Uterus (tissue), 4 donors: ENCODE measurements around the gene MLX. TPM values are rescaled to one million over a fixed set of nuclear protein-coding genes. Genes with fewer than 3 reads are reported as not detected.

Experiments
- DNase-seq, 2 donors: peaks; one replicate each; pipeline ENCODE4 v3.0.0-alpha.2; 2019 to 2020
- H3K27ac ChIP-seq, 2 donors: fragments of 200-600 bp; sonication (generic); 1 replicate in 1 of 2; 2 replicates in 1 of 2; pipeline ENCODE4 v1.5.1; 2016 to 2018
- H3K27me3 ChIP-seq, 2 donors: fragments of 200-600 bp; sonication (generic); one replicate each; pipeline ENCODE4 v1.5.1; 2018 to 2019; ENCODE audit warnings: control low read depth in 1 of 2
- H3K36me3 ChIP-seq, 2 donors: fragments of 200-600 bp; sonication (generic); one replicate each; pipeline ENCODE4 v1.5.1; 2019; ENCODE audit warnings: control low read depth in 1 of 2
- H3K4me1 ChIP-seq, 2 donors: fragments of 200-600 bp; sonication (generic); one replicate each; pipeline ENCODE4 v1.5.1; 2018 to 2019; ENCODE audit warnings: control low read depth in 1 of 2
- H3K4me3 ChIP-seq, 2 donors: fragments of 200-600 bp; sonication (generic); 1 replicate in 1 of 2; 2 replicates in 1 of 2; pipeline ENCODE4 v1.5.1; 2018 to 2019; ENCODE audit warnings: mild to moderate bottlenecking in 1 of 2
- H3K9me3 ChIP-seq, 2 donors: fragments of 200-600 bp; sonication (generic); one replicate each; pipeline ENCODE4 v1.5.1; 2019; ENCODE audit warnings: control low read depth in 1 of 2
- CTCF ChIP-seq, 4 experiments: fragments of 200-600 bp in 2 of 4; fragments of 450-650 bp in 2 of 4; sonication (generic) in 2 of 4; IDR thresholded peaks; one replicate each; pipeline ENCODE4 v1.5.1; 2016 to 2019; ENCODE audit warnings: antibody characterized with exemption in 4 of 4, mild to moderate bottlenecking in 2 of 4, moderate library complexity in 1 of 4
- POLR2A ChIP-seq, 2 donors: fragments of 450-650 bp; IDR thresholded peaks; one replicate each; pipeline ENCODE4 v1.6.1; 2016; ENCODE audit warnings: antibody characterized with exemption in 2 of 2, mild to moderate bottlenecking in 1 of 2, moderate library complexity in 1 of 2
- intact Hi-C: fragments of 100-400 bp; cut with DNase I; formaldehyde crosslinking; loops from one replicate; pipeline ENCODE4 v1.15.1; 2023; ENCODE audit warnings: low total_unique reads
- total RNA-seq, 4 donors: library from RNA; depleted of rRNA in 3 of 4; stranded (reverse); fragments of >200 nt in 3 of 4; gene quantifications; one replicate each; pipeline versions ENCODE4 v1.1.0 to v1.2.4, GENCODE V29; 2014 to 2023
- donor health status: DM: yes; HTN: yes; CAD: no.

Gene MLX
- total RNA-seq, 4 donors from 2014 or later: 6.9 to 50.0 (median 35.1) TPM

GRCh38 chr17:42522263-42522790 is 44.6 kb upstream of the MLX start:
- no peak for TF ChIP-seq CTCF (IDR thresholded peaks at IDR 0.05)
- TF ChIP-seq POLR2A (IDR thresholded peaks at IDR 0.05): no peak
- Histone ChIP-seq H3K27ac (peak overlapping the region; percentile 95 to 99), H3K4me3 (no peak overlapping the region), H3K9me3 (no peaks in the 10 kb centered on the region), H3K27me3 (no peaks in the 10 kb centered on the region), H3K4me1 (peaks cover 50 to 54% of the 10 kb centered on the region in 2 donors), H3K36me3 (no peaks in the 10 kb centered on the region)
- intact Hi-C loops: no loop called here
- no peak for DNase-seq

- Histone ChIP-seq H3K9me3 (no peaks in the 10 kb centered on the region), H3K27ac (peak overlapping the region; percentile 95 to 99), H3K4me1 (peaks cover 45 to 49% of the 10 kb centered on the region in 2 donors), H3K4me3 (no peak overlapping the region), H3K27me3 (no peaks in the 10 kb centered on the region), H3K36me3 (no peaks in the 10 kb centered on the region)
- intact Hi-C loops: no loop called here
- peak in 1 of 2 donors; percentile 19 for DNase-seq
- TF ChIP-seq POLR2A (IDR thresholded peaks at IDR 0.05) (no peak), CTCF (IDR thresholded peaks at IDR 0.05) (no peak)
These were observed 44.1 kb upstream of the MLX start for GRCh38 chr17:42522798-42523278.

GRCh38 chr17:42525221-42525620 is 41.7 kb upstream of the MLX start:
- H3K9me3 ChIP-seq: no peaks in the 10 kb centered on the region
- intact Hi-C loops: loop anchor here (5.0 kb wide), 1 partner anchor 203 kb away; no protein-coding TSS in a partner anchor
- H3K27me3 ChIP-seq: no peaks in the 10 kb centered on the region
- H3K36me3 ChIP-seq: no peaks in the 10 kb centered on the region
- peaks cover 29 to 30% of the 10 kb centered on the region in 2 donors for H3K4me1 ChIP-seq
- peak in 1 of 2 donors; percentile 10 for DNase-seq
- H3K4me3 ChIP-seq: no peak overlapping the region
- TF ChIP-seq POLR2A (IDR thresholded peaks at IDR 0.05) (no peak), CTCF (IDR thresholded peaks at IDR 0.05) (no peak)
- peak overlapping the region; percentile 95 to 99 for H3K27ac ChIP-seq

GRCh38 chr17:42526031-42526444 is 40.9 kb upstream of the MLX start:
- no peak for DNase-seq
- TF ChIP-seq POLR2A (IDR thresholded peaks at IDR 0.05): no peak
- TF ChIP-seq CTCF (IDR thresholded peaks at IDR 0.05): no peak

GRCh38 chr17:42527932-42528331 is 39.0 kb upstream of the MLX start:
- H3K27me3 ChIP-seq: no peaks in the 10 kb centered on the region
- H3K9me3 ChIP-seq: no peaks in the 10 kb centered on the region
- no peak for TF ChIP-seq CTCF (IDR thresholded peaks at IDR 0.05)
- no peaks in the 10 kb centered on the region for H3K36me3 ChIP-seq
- H3K4me1 ChIP-seq: peaks cover 3 to 4% of the 10 kb centered on the region in 2 donors
- H3K27ac ChIP-seq: no peak overlapping the region
- intact Hi-C loops: loop anchor here (5.0 kb wide), 1 partner anchor 206 kb away; no protein-coding TSS in a partner anchor
- no peak overlapping the region for H3K4me3 ChIP-seq
- no peak for DNase-seq

More at GRCh38 chr17:42526031-42526444, 40.9 kb upstream of the MLX start:
- no peaks in the 10 kb centered on the region for H3K27me3 ChIP-seq
- no peaks in the 10 kb centered on the region for H3K9me3 ChIP-seq
- peaks cover 22 to 23% of the 10 kb centered on the region in 2 donors for H3K4me1 ChIP-seq
- intact Hi-C loops: loop anchor here (5.0 kb wide), 1 partner anchor 204 kb away; no protein-coding TSS in a partner anchor
- no peak overlapping the region for H3K4me3 ChIP-seq
- no peaks in the 10 kb centered on the region for H3K36me3 ChIP-seq
- H3K27ac ChIP-seq: peak overlapping the region; percentile 95 to 99
